Activated CD8-positive, alpha-beta memory T cell treated with anti-CD3 and anti-CD28 coated beads, Interleukin-2, amount 10 ng/mL, durations not matched to agents 7 days and 5 days (primary cell): ENCODE data around the gene ATOSB. TPM values are rescaled to one million over a fixed set of nuclear protein-coding genes. Genes with fewer than 3 reads are reported as not detected.

Source experiments
- ATAC-seq: fragments of 150-1000 bp; cut with Tn5 transposase; one replicate; pipeline ENCODE4 v1.10.0; 2021; ENCODE audit warnings: moderate library complexity
- CTCF ChIA-PET: fragments of 350-600 bp; sonication (Branson Sonifier 250); formaldehyde crosslinking; loops from one replicate; lab custom pipeline; 2021; ENCODE audit warnings: antibody characterized with exemption; lab: Charles Lee
- DNase-seq: peaks from one replicate; pipeline ENCODE4 v3.0.0-alpha.2; 2020
- H3K27ac Mint-ChIP-seq: one replicate; pipeline ENCODE4 v1.8.0; 2021; ENCODE audit warnings: mild to moderate bottlenecking, mixed read lengths
- H3K27me3 Mint-ChIP-seq: one replicate; pipeline ENCODE4 v1.8.0; 2021; ENCODE audit warnings: mixed read lengths
- H3K36me3 Mint-ChIP-seq: one replicate; pipeline ENCODE4 v1.8.0; 2021; ENCODE audit warnings: mild to moderate bottlenecking, mixed read lengths
- H3K4me1 Mint-ChIP-seq: one replicate; pipeline ENCODE4 v1.8.0; 2021; ENCODE audit warnings: mixed read lengths
- H3K4me3 Mint-ChIP-seq: one replicate; pipeline ENCODE4 v1.8.0; 2021; ENCODE audit warnings: mild to moderate bottlenecking, moderate library complexity, mixed read lengths
- H3K9me3 Mint-ChIP-seq: one replicate; pipeline ENCODE4 v1.8.0; 2022; ENCODE audit warnings: low read depth, mixed read lengths
- total RNA-seq, 2 experiments: library from RNA; stranded (reverse); gene quantifications; one replicate each; pipeline ENCODE4 v1.2.3, GENCODE V29; 2021

The ATOSB gene
- total RNA-seq, 2 experiments from 2014 or later, result 15.9 to 17.1 TPM

GRCh38 chr9:35140093-35140492 is 24.4 kb upstream of the ATOSB start:
- Mint-ChIP-seq H3K27me3 (no peaks in the 10 kb centered on the region), H3K36me3 (no peaks in the 10 kb centered on the region), H3K4me3 (no peak overlapping the region), H3K9me3 (peaks cover 4% of the 10 kb centered on the region), H3K27ac (no peak overlapping the region), H3K4me1 (no peaks in the 10 kb centered on the region)
- DNase-seq (no peak), ATAC-seq (no peak)
- CTCF ChIA-PET, result no interaction called here

GRCh38 chr9:35136866-35137265 is 21.2 kb upstream of the ATOSB start:
- no peak for DNase-seq
- Mint-ChIP-seq H3K4me1 (no peaks in the 10 kb centered on the region), H3K27me3 (no peaks in the 10 kb centered on the region), H3K27ac (no peak overlapping the region), H3K9me3 (peaks cover 6% of the 10 kb centered on the region), H3K4me3 (no peak overlapping the region), H3K36me3 (peaks cover 1% of the 10 kb centered on the region)
- CTCF ChIA-PET, result interaction anchor here (1.4 kb wide), 1 partner anchor 10 kb away, joined by 4 read pairs; no protein-coding TSS in a partner anchor
- ATAC-seq, result no peak

- Mint-ChIP-seq H3K36me3 (peaks cover 1% of the 10 kb centered on the region), H3K4me1 (no peaks in the 10 kb centered on the region), H3K27ac (no peak overlapping the region), H3K27me3 (no peaks in the 10 kb centered on the region), H3K9me3 (peaks cover 6% of the 10 kb centered on the region), H3K4me3 (no peak overlapping the region)
- ATAC-seq, result no peak
- no peak for DNase-seq
- CTCF ChIA-PET, result interaction anchor here (1.4 kb wide), 1 partner anchor 9 kb away, joined by 4 read pairs; no protein-coding TSS in a partner anchor
Observed at GRCh38 chr9:35135988-35136387, 20.3 kb upstream of the ATOSB start.

GRCh38 chr9:35134920-35135319 is 19.3 kb upstream of the ATOSB start:
- CTCF ChIA-PET, result no interaction called here
- ATAC-seq (no peak), DNase-seq (no peak)
- peaks cover 1% of the 10 kb centered on the region for H3K36me3 Mint-ChIP-seq
- no peaks in the 10 kb centered on the region for H3K27me3 Mint-ChIP-seq
- H3K9me3 Mint-ChIP-seq, result peaks cover 6% of the 10 kb centered on the region
- no peak overlapping the region for H3K27ac Mint-ChIP-seq
- H3K4me1 Mint-ChIP-seq, result no peaks in the 10 kb centered on the region
- no peak overlapping the region for H3K4me3 Mint-ChIP-seq

GRCh38 chr9:35116898-35117551 is 1.4 kb upstream of the ATOSB start:
- CTCF ChIA-PET, result interaction anchor here (0.7 to 4.9 kb wide), 18 partner anchors 12 to 483 kb away, joined by 3 to 34 read pairs (median 4); partner anchors contain the start of genes PIGO and STOML2
- Mint-ChIP-seq H3K36me3 (no peaks in the 10 kb centered on the region), H3K27ac (peak overlapping the region; percentile 84), H3K27me3 (peaks cover 7% of the 10 kb centered on the region), H3K4me1 (peaks cover 33% of the 10 kb centered on the region), H3K4me3 (peak overlapping the region; percentile 90), H3K9me3 (no peaks in the 10 kb centered on the region)
- DNase-seq (peak; percentile 93), ATAC-seq (peak; percentile 54)

GRCh38 chr9:35116539-35116897 is 856 bp upstream of the ATOSB start:
- H3K9me3 Mint-ChIP-seq, result no peaks in the 10 kb centered on the region

GRCh38 chr9:35114840-35115628 is 628 bp downstream of the ATOSB start:
- peak overlapping the region; percentile 84 for H3K27ac Mint-ChIP-seq
- peak; percentile 78 for DNase-seq
- no peaks in the 10 kb centered on the region for H3K36me3 Mint-ChIP-seq
- H3K4me3 Mint-ChIP-seq, result peak overlapping the region; percentile 90
- H3K4me1 Mint-ChIP-seq, result peaks cover 45% of the 10 kb centered on the region
- H3K27me3 Mint-ChIP-seq, result peaks cover 3% of the 10 kb centered on the region
- ATAC-seq, result peak; percentile 7
- no peaks in the 10 kb centered on the region for H3K9me3 Mint-ChIP-seq
- CTCF ChIA-PET, result interaction anchor here (0.8 to 4.9 kb wide), 18 partner anchors 10 to 617 kb away, joined by 3 to 34 read pairs (median 6); partner anchors contain the start of genes CREB3, FANCG, PIGO and STOML2

More at GRCh38 chr9:35116539-35116897, 856 bp upstream of the ATOSB start:
- DNase-seq (no peak), ATAC-seq (peak; percentile 0)
- peaks cover 7% of the 10 kb centered on the region for H3K27me3 Mint-ChIP-seq
- peak overlapping the region; percentile 84 for H3K27ac Mint-ChIP-seq
- CTCF ChIA-PET, result interaction anchor here (0.8 to 4.9 kb wide), 14 partner anchors 13 to 437 kb away, joined by 3 to 34 read pairs (median 5); partner anchors contain the start of genes PIGO and STOML2
- no peaks in the 10 kb centered on the region for H3K36me3 Mint-ChIP-seq
- H3K4me3 Mint-ChIP-seq, result peak overlapping the region; percentile 90
- H3K4me1 Mint-ChIP-seq, result peaks cover 38% of the 10 kb centered on the region

- H3K4me1 Mint-ChIP-seq, result peaks cover 49% of the 10 kb centered on the region
- no peaks in the 10 kb centered on the region for H3K9me3 Mint-ChIP-seq
- CTCF ChIA-PET, result interaction anchor here (0.9 to 4.9 kb wide), 9 partner anchors 10 to 618 kb away, joined by 3 to 34 read pairs (median 6); partner anchors contain the start of genes CREB3, FANCG, PIGO and STOML2
- ATAC-seq, result peak; percentile 16
- no peaks in the 10 kb centered on the region for H3K36me3 Mint-ChIP-seq
- peak overlapping the region; percentile 84 for H3K27ac Mint-ChIP-seq
- DNase-seq, result peak; percentile 89
- H3K27me3 Mint-ChIP-seq, result peaks cover 3% of the 10 kb centered on the region
- H3K4me3 Mint-ChIP-seq, result peak overlapping the region; percentile 90
Observed at GRCh38 chr9:35114113-35114839, 1.4 kb downstream of the ATOSB start.

- no peaks in the 10 kb centered on the region for H3K9me3 Mint-ChIP-seq
- no peak for ATAC-seq
- peaks cover 4% of the 10 kb centered on the region for H3K36me3 Mint-ChIP-seq
- H3K27ac Mint-ChIP-seq, result peak overlapping the region; percentile 82
- peaks cover 49% of the 10 kb centered on the region for H3K4me1 Mint-ChIP-seq
- H3K27me3 Mint-ChIP-seq, result no peaks in the 10 kb centered on the region
- no peak for DNase-seq
- peak overlapping the region; percentile 60 for H3K4me3 Mint-ChIP-seq
- CTCF ChIA-PET, result interaction anchor here (0.8 to 8.4 kb wide), 8 partner anchors 9 to 369 kb away, joined by 3 to 44 read pairs (median 5); partner anchors contain the start of genes FANCG, PIGO, STOML2 and VCP
Observed at GRCh38 chr9:35112257-35113020, 3.2 kb downstream of the ATOSB start.

- peak; percentile 99 for DNase-seq
- peak overlapping the region; percentile 82 for H3K27ac Mint-ChIP-seq
- ATAC-seq, result peak; percentile 74
- peaks cover 4% of the 10 kb centered on the region for H3K36me3 Mint-ChIP-seq
- H3K27me3 Mint-ChIP-seq, result no peaks in the 10 kb centered on the region
- peaks cover 41% of the 10 kb centered on the region for H3K4me1 Mint-ChIP-seq
- CTCF ChIA-PET, result interaction anchor here (0.8 to 8.4 kb wide), 7 partner anchors 8 to 370 kb away, joined by 3 to 44 read pairs (median 5); partner anchors contain the start of genes FANCG, PIGO, STOML2 and VCP
- H3K4me3 Mint-ChIP-seq, result peak overlapping the region; percentile 60
- H3K9me3 Mint-ChIP-seq, result no peaks in the 10 kb centered on the region
Observed at GRCh38 chr9:35111001-35111933, 4.4 kb downstream of the ATOSB start.

- Mint-ChIP-seq H3K27me3 (no peaks in the 10 kb centered on the region), H3K4me3 (no peak overlapping the region), H3K36me3 (peaks cover 10% of the 10 kb centered on the region), H3K9me3 (no peaks in the 10 kb centered on the region), H3K27ac (no peak overlapping the region), H3K4me1 (peaks cover 40% of the 10 kb centered on the region)
- ATAC-seq (no peak), DNase-seq (peak; percentile 40)
- CTCF ChIA-PET, result interaction anchor here (0.6 to 8.4 kb wide), 3 partner anchors 14 to 204 kb away, joined by 3 to 44 read pairs (median 3); partner anchors contain the start of gene PIGO
Observed at GRCh38 chr9:35110327-35110761, 5.3 kb downstream of the ATOSB start.
